Spleen (tissue), 7 donors: ENCODE data around the gene GPAT3.
"Not testable (repeated sequence)": the region's sequence is repeated elsewhere in the genome, so short reads cannot be mapped to it uniquely, and the experiment has no call there.

ENCODE experiments used
- POLR2AphosphoS5 ChIP-seq, 3 donors: sonication (generic); formaldehyde crosslinking; IDR thresholded peaks; one replicate each; pipeline ENCODE4 v1.5.1; 2017; ENCODE audit warnings: antibody characterized with exemption in 3 of 3
- TF ChIP-seq, protein P1 (sequence below), 11 experiments: fragments of 200-600 bp in 7 of 11; fragments of 450-650 bp in 4 of 11; sonication (generic) in 4 of 11; IDR thresholded peaks in 8 of 11; conservative IDR thresholded peaks in 3 of 11; 1 replicate in 7 of 11; 2 replicates in 4 of 11; pipeline versions ENCODE4 v1.4.0 to v1.8.0; 2016 to 2021; ENCODE audit warnings: antibody characterized with exemption in 11 of 11, inconsistent platforms in 4 of 11, mild to moderate bottlenecking in 1 of 11
- donor health status: DM: no; HTN: no; CAD: no; lungs with moderate emphysema.
- donor health status: DM: no; HTN: no; CAD: no.
- donor health status: DM: no; HTN: no; CAD: no.

DNA sequence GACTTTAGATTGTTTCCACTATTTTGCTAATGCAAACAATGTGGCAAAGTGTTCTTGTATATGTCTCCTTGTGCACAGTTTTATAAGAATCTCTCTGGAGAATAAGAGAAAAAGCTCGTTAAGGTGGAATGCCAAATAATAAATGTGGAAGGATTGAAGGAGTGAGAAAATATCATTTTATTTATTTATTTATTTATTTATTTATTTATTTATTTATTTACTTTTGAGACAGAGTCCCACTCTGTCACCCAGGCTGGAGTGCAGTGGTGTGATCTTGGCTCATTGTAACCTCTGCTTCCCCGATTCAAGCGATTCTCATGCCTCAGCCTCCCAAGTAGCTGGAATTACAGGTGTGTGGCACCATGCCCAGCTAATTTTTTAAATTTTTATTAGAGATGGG is 40.3 kb downstream of the GPAT3 start:
- not testable (repeated sequence) for TF ChIP-seq POLR2AphosphoS5 (IDR thresholded peaks at IDR 0.05)
- TF ChIP-seq, protein P1, sequence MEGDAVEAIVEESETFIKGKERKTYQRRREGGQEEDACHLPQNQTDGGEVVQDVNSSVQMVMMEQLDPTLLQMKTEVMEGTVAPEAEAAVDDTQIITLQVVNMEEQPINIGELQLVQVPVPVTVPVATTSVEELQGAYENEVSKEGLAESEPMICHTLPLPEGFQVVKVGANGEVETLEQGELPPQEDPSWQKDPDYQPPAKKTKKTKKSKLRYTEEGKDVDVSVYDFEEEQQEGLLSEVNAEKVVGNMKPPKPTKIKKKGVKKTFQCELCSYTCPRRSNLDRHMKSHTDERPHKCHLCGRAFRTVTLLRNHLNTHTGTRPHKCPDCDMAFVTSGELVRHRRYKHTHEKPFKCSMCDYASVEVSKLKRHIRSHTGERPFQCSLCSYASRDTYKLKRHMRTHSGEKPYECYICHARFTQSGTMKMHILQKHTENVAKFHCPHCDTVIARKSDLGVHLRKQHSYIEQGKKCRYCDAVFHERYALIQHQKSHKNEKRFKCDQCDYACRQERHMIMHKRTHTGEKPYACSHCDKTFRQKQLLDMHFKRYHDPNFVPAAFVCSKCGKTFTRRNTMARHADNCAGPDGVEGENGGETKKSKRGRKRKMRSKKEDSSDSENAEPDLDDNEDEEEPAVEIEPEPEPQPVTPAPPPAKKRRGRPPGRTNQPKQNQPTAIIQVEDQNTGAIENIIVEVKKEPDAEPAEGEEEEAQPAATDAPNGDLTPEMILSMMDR (IDR thresholded peaks at IDR 0.05 in 8 of 11, conservative IDR thresholded peaks at IDR 0.05 in 3 of 11) = not testable (repeated sequence)
